DMS53 treated with DMSO at 0.1 percent for 48 hours (cell line): ENCODE results near the gene ZMYM4.
A peak's percentile ranks its signal among the peaks of the same experiment; 100 is the strongest.

ENCODE experiments used
- DNase-seq: peaks from one replicate; lab custom pipeline; 2025; ENCODE audit not compliant: unreplicated experiment; lab: John Stamatoyannopoulos, UW

Gene ZMYM4

DNA sequence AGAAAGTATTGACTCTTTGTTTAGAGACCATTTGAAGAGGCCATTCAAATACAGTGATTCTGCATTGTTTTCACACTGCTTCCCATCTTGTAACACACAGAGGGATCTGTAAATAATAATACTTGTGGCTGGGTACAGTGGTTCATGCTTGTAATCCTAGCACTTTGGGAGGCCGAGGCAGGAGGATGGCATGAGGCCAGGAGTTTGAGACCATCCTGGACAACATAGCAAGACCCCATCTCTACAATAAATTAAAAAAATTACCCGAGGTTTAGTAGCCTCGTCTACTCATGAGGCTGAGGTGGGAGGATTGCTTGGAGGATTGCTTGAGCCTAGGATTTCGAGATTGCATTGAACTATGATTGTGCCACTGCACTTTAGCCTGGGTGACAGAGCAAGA lies 5.7 kb downstream of the ZMYM4 start:
- DNase-seq: no peak

DNA sequence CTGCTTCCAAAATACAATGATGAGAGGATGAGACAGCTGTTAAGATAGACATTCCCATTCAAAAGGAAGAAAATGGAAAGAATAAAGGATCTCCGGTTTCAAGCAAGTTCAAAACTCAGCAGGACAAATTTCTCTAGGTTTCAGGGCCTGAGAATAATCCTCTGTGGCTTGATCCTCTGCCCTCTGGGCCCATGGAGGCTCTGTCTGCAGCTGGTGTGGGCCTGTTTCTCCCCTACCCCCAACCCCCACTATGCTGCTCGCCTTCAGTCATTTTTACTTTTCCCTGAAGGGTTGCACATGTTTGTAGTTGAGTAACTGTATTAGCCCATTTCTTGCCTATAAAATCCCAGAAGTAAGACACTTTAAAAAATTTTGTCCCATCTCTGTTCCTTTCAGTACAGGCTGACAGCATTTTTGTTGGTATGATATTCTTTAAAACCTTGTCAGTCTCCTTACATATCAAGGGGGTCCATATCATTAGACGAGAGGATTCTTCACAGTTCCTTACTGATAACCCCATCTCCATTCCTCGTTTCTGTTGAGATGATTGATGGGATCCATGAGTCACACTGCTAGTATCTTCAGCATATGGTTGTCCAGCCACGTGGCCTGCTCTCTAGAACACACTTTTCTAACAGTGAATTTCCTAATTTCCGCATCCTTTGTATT lies 10.5 kb downstream of the ZMYM4 start:
- no peak for DNase-seq

GRCh38 chr1:35279555-35279904 lies 11.0 kb downstream of the ZMYM4 start:
- DNase-seq: no peak

DNA sequence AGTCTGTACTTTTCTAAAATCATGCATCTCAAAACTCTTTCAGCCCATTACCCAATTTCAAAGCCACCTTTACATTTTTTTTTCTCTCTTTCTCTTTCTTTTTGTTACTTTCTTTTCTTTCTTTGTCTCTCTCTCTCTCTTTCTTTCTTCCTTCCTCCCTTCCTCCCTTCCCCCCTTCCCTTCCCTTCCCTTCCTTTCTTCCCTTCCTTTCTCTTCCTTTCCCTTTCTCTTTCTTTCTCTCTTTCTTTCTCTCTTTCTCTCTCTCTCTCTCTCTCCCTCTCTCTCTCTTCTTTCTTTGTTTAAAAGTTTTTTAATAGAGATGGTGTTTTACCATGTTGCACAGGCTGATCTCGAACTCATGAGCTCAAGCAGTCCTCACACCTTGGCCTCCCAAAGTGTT lies 11.5 kb downstream of the ZMYM4 start:
- no peak for DNase-seq

- no peak for DNase-seq
These were observed 13.1 kb downstream of the ZMYM4 start for GRCh38 chr1:35281565-35281964.

- no peak for DNase-seq
These were observed 13.7 kb downstream of the ZMYM4 start for GRCh38 chr1:35282172-35282571.

- no peak for DNase-seq
These were observed 16.3 kb downstream of the ZMYM4 start for GRCh38 chr1:35284852-35285251.

- no peak for DNase-seq
These were observed 17.5 kb downstream of the ZMYM4 start for GRCh38 chr1:35285771-35286606.

DNA sequence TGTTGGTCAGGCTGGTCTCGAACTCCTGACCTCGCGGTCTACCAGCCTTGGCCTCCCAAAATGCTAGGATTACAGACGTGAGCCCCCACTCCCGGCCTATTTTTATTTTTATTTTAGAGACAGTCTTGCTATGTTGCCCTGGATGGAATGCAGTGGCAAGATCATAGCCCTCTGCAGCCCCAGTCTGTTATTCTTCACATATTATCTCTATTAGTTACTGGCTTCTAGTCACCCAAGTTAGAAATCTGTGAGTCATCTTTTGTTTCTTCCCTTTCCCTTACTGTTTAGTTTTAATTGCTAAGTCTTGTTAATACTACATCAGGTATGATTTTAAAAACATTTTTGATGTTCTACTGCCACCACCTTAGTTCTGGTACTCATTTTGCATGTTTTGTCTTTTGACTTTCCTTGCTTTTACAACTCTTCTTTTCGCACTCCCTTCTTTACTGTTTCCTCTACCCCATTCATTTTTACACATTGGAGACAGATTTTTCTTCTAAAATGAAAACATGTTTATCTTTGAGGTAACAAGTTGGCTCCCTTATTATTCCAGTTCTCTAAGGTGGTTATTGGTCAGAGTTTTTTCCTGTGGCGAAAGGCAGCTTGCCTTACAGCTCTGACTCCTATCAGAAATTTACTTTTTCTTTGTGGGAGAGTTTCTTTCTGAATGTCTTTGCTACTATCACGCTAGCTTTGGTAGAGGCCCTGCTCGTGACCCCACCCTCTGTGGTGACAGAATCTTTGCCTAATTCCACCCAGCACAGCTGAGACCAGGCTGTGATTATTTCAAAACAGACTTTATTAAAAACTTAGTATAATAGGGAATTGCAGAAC lies 19.5 kb downstream of the ZMYM4 start:
- no peak for DNase-seq

DNA sequence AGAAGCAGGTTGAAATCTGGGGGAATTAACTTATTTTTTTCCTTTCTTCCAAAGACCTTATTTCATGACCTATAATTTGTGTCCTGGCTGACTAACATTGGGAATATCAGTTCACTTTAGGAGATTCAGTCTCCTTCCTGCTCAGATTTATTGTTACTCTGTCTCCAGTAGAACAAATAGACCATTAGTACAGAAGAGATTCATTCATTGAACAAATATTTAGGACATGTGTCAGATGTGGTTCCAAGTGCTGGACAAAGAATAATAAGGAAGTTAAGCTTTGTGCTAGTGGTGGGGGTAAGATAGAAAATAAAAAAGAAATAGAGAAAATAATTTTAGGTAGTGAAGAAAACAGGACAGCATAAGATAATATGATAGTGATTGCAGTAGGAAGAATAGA lies 20.3 kb downstream of the ZMYM4 start:
- DNase-seq: no peak

DNA sequence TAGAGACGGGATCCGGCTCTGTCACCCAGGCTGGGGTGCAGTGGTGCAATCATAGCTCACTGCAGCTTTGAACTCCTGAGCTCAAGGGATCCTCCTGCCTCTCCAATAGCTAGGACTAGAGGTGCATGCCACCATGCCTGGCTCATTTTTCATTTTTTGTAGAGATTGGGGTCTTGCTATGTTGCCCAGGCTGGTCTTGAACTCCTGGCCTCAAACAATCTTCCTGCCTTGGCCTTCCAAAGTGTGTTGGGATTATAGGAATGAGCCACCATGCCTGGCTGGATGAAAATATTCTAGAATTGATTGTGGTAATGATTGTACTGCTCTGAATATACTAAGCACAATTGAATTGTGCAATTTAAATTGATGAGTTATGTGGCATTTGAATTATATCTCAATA lies 21.9 kb downstream of the ZMYM4 start:
- no peak for DNase-seq

DNA sequence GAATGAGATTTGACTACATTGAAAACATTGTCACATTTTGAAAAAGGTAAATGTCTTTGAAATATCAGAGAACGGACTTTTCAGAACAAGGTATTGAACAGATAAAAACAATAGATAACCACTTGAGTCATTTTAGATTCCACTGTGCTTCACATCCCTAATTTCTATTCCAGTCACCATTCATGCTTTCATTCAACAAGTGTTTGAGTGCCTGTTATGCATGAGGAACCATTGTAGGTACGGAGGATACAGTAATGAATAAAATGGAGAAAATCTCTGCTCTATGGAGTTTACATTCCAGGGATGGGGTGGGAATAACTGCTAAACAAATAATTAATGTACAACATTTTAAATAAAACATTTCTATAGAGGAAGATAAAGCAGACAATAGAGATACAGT lies 26.3 kb downstream of the ZMYM4 start:
- no peak for DNase-seq

- DNase-seq: no peak
These were observed 29.4 kb downstream of the ZMYM4 start for GRCh38 chr1:35297886-35298285.

DNA sequence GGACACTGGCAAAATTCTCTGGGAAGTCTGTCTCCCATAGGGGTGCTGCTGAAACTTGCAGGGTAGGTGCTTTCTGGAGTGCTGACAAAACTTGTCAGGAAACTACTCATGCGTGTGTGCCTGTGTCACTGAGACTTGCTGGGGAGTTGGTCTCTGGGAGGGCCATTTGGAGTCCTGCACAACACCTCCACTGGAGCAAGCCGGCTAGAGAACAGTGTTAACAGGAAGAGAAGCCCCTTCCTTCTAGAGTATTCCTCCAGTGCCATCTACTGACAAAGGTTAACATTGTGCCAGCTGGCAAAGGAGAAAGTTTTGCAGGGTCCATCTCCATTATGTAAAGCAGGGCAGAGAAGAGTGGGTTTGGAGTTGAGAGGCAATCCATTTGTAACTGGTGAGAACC lies 30.0 kb downstream of the ZMYM4 start:
- peak; percentile 11 for DNase-seq

- no peak for DNase-seq
These were observed 31.9 kb downstream of the ZMYM4 start for GRCh38 chr1:35300376-35300775.

DNA sequence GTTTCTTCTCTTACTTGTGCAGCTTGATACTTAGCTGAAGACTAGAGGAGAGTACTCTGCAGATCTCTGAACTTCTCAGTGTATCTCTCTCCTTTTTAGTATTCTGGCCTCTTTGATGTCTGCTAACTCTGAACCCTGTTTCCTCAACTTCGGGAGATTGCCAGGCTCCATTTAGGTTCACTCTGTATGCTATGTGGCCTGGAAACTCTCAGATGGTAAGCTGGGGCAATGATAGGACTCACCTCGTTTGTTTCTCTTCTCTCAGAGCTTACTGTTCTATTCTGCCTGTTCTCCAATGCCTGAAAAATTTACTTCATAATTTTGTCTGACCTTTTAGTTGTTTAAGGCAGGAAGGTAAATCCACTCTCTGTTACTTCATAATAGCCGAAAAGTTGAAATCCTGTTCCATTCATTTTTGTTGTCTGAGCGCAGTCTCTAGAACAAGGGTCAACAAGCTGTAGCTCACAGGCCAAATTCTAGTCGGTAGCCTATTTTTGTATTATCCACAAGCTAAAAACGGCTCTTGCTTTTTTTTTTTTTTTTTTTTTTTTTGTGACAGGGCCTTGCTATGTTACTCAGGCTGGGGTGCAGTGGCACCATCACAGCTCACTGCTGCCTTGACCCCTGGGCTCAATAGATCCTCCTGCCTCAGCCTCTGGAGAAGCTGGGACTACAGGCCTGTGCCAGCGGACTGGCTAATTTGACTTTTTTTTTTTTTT lies 33.3 kb downstream of the ZMYM4 start:
- no peak for DNase-seq

DNA sequence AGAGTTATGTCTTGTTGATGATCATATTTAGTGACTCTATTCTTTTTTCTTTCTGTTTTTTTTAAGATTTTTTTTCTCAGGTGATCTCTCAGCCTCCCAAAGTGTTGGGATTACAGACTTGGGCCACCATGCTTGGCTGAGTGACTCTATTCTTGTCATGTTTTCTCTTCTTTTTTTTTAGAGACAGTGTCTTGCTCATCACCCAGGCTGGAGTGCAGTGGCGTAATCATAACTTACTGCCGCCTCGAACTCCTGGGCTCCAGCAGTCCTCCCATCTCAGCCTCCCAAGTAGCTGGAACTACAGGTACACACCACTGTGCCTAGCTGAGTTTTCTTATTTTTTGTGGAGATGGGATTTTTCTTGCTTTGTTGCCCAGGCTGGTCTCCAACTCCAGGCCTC lies 36.9 kb downstream of the ZMYM4 start:
- no peak for DNase-seq

- DNase-seq: no peak
These were observed 47.1 kb downstream of the ZMYM4 start for GRCh38 chr1:35315649-35316048.

DNA sequence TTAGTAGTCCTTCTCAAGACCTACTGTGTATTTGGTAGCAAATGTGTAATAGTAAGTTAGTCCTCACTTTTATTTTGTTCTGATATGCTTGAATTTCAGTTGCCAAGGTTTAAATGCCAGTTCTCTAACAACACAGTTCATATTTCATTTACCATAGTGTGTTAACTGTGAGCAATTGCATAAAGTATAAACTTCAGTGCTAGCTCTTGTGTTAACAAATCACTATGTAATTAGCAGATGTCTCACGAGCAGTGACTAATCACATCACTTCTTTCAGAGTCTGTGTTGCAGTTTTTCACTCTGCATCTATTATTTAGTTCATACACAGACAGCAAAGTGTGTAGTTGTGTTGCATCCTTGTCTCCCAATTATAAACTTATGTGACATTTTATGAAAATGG lies 47.8 kb downstream of the ZMYM4 start:
- no peak for DNase-seq

GRCh38 chr1:35319988-35320713 lies 51.6 kb downstream of the ZMYM4 start:
- no peak for DNase-seq

GRCh38 chr1:35320937-35321336 lies 52.4 kb downstream of the ZMYM4 start:
- no peak for DNase-seq
